PC-3 (cell line): ENCODE data around the gene TRIM24. TPM values are rescaled to one million over a fixed set of nuclear protein-coding genes. Genes with fewer than 3 reads are reported as not detected.

Experiments
- ATAC-seq: fragments of 200-7000 bp; cut with Tn5 transposase; 2 replicates; pipeline ENCODE4 v1.9.1; 2020; ENCODE audit warnings: mild to moderate bottlenecking, moderate library complexity
- BruUV-seq: library from RNA; stranded (reverse); fragments of 400-500 nt; replicated peaks from 2 replicates; lab custom pipeline; 2021; lab: Mats Ljungman, UMichigan
- CTCF ChIA-PET: fragments of 300-600 bp; sonication (Branson Sonifier 250); formaldehyde crosslinking; loops from one replicate; lab custom pipeline; 2022; ENCODE audit warnings: antibody characterized with exemption; lab: Charles Lee
- POLR2A ChIA-PET: fragments of 300-600 bp; sonication (Branson Sonifier 250); formaldehyde crosslinking; loops from one replicate; lab custom pipeline; 2022; ENCODE audit warnings: antibody characterized with exemption; ENCODE audit not compliant: unreplicated experiment; lab: Charles Lee
- DNase-seq: peaks from one replicate; pipeline ENCODE4 v3.0.0-alpha.2; 2015
- H2AFZ ChIP-seq: fragments of 300-600 bp; sonication (generic); 2 replicates; pipeline ENCODE4 v1.6.0; 2016; ENCODE audit warnings: antibody characterized with exemption, low read length
- H3F3A ChIP-seq: fragments of 300-600 bp; sonication (generic); one replicate; pipeline ENCODE4 v1.6.0; 2017; ENCODE audit warnings: antibody characterized with exemption, low read length, control low read depth, mild to moderate bottlenecking; ENCODE audit not compliant: unreplicated experiment
- H3K27ac ChIP-seq: fragments of 300-600 bp; sonication (generic); 2 replicates; pipeline ENCODE4 v1.5.1; 2016; ENCODE audit warnings: mild to moderate bottlenecking, low read length
- H3K27me3 ChIP-seq: fragments of 300-600 bp; sonication (generic); 2 replicates; pipeline ENCODE4 v1.6.1; 2016; ENCODE audit warnings: low read length, mixed read lengths
- H3K36me3 ChIP-seq: fragments of 300-600 bp; sonication (generic); 2 replicates; pipeline ENCODE4 v1.6.1; 2016; ENCODE audit warnings: low read depth, mixed run types, low read length, mixed read lengths
- H3K4me1 ChIP-seq: fragments of 300-600 bp; sonication (generic); 2 replicates; pipeline ENCODE4 v1.5.1; 2016; ENCODE audit warnings: low read length; ENCODE audit not compliant: insufficient read depth
- H3K4me2 ChIP-seq: fragments of 300-600 bp; sonication (generic); 2 replicates; pipeline ENCODE4 v1.6.0; 2016; ENCODE audit warnings: low read length
- H3K4me3 ChIP-seq: fragments of 300-600 bp; sonication (generic); 2 replicates; pipeline ENCODE4 v1.5.1; 2016; ENCODE audit warnings: mild to moderate bottlenecking, low read length, mixed read lengths
- H3K79me2 ChIP-seq: fragments of 300-600 bp; sonication (generic); 2 replicates; pipeline ENCODE4 v1.6.1; 2017; ENCODE audit warnings: low read length, mixed read lengths
- H3K9ac ChIP-seq: fragments of 300-600 bp; sonication (generic); 2 replicates; pipeline ENCODE4 v1.6.0; 2016; ENCODE audit warnings: mild to moderate bottlenecking, low read length
- H3K9me2 ChIP-seq: fragments of 300-600 bp; sonication (generic); replicated peaks from 2 replicates; pipeline ENCODE4 v1.6.1; 2016; ENCODE audit warnings: mixed run types, low read length, mixed read lengths
- H3K9me3 ChIP-seq: fragments of 300-600 bp; sonication (generic); 2 replicates; pipeline ENCODE4 v1.6.1; 2016; ENCODE audit warnings: low read length, mixed read lengths
- H4K20me1 ChIP-seq: fragments of 300-600 bp; sonication (generic); 2 replicates; pipeline ENCODE4 v1.6.1; 2016; ENCODE audit warnings: low read length, mixed read lengths
- CTCF ChIP-seq: fragments of 300-600 bp; sonication (generic); conservative IDR thresholded peaks from 2 replicates; pipeline ENCODE4 v1.5.1; 2017; ENCODE audit warnings: antibody characterized with exemption, low read depth, mild to moderate bottlenecking, low read length
- EZH2 ChIP-seq: fragments of 300-600 bp; sonication (generic); IDR thresholded peaks from one replicate; pipeline ENCODE4 v1.6.1; 2017; ENCODE audit warnings: antibody characterized with exemption, mild to moderate bottlenecking, low read length; ENCODE audit not compliant: unreplicated experiment
- EZH2phosphoT487 ChIP-seq: fragments of 300-600 bp; sonication (generic); IDR thresholded peaks from 2 replicates; pipeline ENCODE4 v1.6.1; 2018; ENCODE audit warnings: mild to moderate bottlenecking, antibody characterized with exemption, low read length, borderline replicate concordance
- intact Hi-C: fragments of 100-400 bp; cut with micrococcal nuclease; formaldehyde crosslinking; loops from 2 replicates; pipeline ENCODE4 v1.9.0; 2023
- total RNA-seq: library from RNA; depleted of rRNA; stranded (reverse); fragments of >200 nt; gene quantifications from 2 replicates; pipeline ENCODE4 v1.2.3, GENCODE V29; 2014

Gene TRIM24
- total RNA-seq, 1 experiment from 2014 or later, result 12.9 TPM

GRCh38 chr7:138584283-138584682 lies 124.2 kb downstream of the TRIM24 start:
- H3K4me3 ChIP-seq, result no peak overlapping the region
- no peak overlapping the region for H3K9ac ChIP-seq
- intact Hi-C loops, result no loop called here
- H3K9me2 ChIP-seq, result no peaks in the 10 kb centered on the region
- POLR2A ChIA-PET, result no interaction called here
- no peaks in the 10 kb centered on the region for H3K9me3 ChIP-seq
- BruUV-seq, result no TSS peak
- no peaks in the 10 kb centered on the region for H3F3A ChIP-seq
- H3K79me2 ChIP-seq, result no peaks in the 10 kb centered on the region
- ATAC-seq (no peak), DNase-seq (no peak)
- no peaks in the 10 kb centered on the region for H3K27me3 ChIP-seq
- no peak overlapping the region for H2AFZ ChIP-seq
- H3K4me1 ChIP-seq, result no peaks in the 10 kb centered on the region
- H3K4me2 ChIP-seq, result no peak overlapping the region
- H3K27ac ChIP-seq, result no peak overlapping the region
- peaks cover 11% of the 10 kb centered on the region for H3K36me3 ChIP-seq
- CTCF ChIA-PET, result no interaction called here
- no peaks in the 10 kb centered on the region for H4K20me1 ChIP-seq
- TF ChIP-seq CTCF (no peak), EZH2 (no peak), EZH2phosphoT487 (no peak)

- no peaks in the 10 kb centered on the region for H3K4me1 ChIP-seq
- no peaks in the 10 kb centered on the region for H3K27me3 ChIP-seq
- intact Hi-C loops, result no loop called here
- no peak for TF ChIP-seq CTCF
- no peak for TF ChIP-seq EZH2phosphoT487
- no peak for TF ChIP-seq EZH2
- no peak overlapping the region for H3K4me3 ChIP-seq
- H3K9ac ChIP-seq, result no peak overlapping the region
- CTCF ChIA-PET, result no interaction called here
- H2AFZ ChIP-seq, result no peak overlapping the region
- no peaks in the 10 kb centered on the region for H4K20me1 ChIP-seq
- no peaks in the 10 kb centered on the region for H3K79me2 ChIP-seq
- no TSS peak for BruUV-seq
- H3K36me3 ChIP-seq, result peaks cover 11% of the 10 kb centered on the region
- no peaks in the 10 kb centered on the region for H3K9me3 ChIP-seq
- no peak overlapping the region for H3K4me2 ChIP-seq
- no peaks in the 10 kb centered on the region for H3F3A ChIP-seq
- POLR2A ChIA-PET, result no interaction called here
- H3K9me2 ChIP-seq, result no peaks in the 10 kb centered on the region
- ATAC-seq (no peak), DNase-seq (no peak)
- H3K27ac ChIP-seq, result no peak overlapping the region
These were observed 124.6 kb downstream of the TRIM24 start for GRCh38 chr7:138584696-138585095.

- Histone ChIP-seq H3F3A (no peaks in the 10 kb centered on the region), H3K27me3 (no peaks in the 10 kb centered on the region), H2AFZ (no peak overlapping the region), H3K4me1 (no peaks in the 10 kb centered on the region), H3K36me3 (peaks cover 11% of the 10 kb centered on the region), H3K4me2 (no peak overlapping the region), H3K9me3 (no peaks in the 10 kb centered on the region), H3K79me2 (no peaks in the 10 kb centered on the region), H3K4me3 (no peak overlapping the region), H3K9ac (no peak overlapping the region), H3K27ac (no peak overlapping the region), H4K20me1 (no peaks in the 10 kb centered on the region), H3K9me2 (no peaks in the 10 kb centered on the region)
- intact Hi-C loops, result no loop called here
- no peak for DNase-seq
- no TSS peak for BruUV-seq
- CTCF ChIA-PET, result no interaction called here
- TF ChIP-seq CTCF (no peak), EZH2phosphoT487 (no peak)
- POLR2A ChIA-PET, result no interaction called here
- ATAC-seq, result no peak
These were observed 125.4 kb downstream of the TRIM24 start for GRCh38 chr7:138585283-138585993.
